ENCODE measurements around the gene LTB4R.
A peak's percentile ranks its signal among the peaks of the same experiment; 100 is the strongest.

The LTB4R gene

DNA sequence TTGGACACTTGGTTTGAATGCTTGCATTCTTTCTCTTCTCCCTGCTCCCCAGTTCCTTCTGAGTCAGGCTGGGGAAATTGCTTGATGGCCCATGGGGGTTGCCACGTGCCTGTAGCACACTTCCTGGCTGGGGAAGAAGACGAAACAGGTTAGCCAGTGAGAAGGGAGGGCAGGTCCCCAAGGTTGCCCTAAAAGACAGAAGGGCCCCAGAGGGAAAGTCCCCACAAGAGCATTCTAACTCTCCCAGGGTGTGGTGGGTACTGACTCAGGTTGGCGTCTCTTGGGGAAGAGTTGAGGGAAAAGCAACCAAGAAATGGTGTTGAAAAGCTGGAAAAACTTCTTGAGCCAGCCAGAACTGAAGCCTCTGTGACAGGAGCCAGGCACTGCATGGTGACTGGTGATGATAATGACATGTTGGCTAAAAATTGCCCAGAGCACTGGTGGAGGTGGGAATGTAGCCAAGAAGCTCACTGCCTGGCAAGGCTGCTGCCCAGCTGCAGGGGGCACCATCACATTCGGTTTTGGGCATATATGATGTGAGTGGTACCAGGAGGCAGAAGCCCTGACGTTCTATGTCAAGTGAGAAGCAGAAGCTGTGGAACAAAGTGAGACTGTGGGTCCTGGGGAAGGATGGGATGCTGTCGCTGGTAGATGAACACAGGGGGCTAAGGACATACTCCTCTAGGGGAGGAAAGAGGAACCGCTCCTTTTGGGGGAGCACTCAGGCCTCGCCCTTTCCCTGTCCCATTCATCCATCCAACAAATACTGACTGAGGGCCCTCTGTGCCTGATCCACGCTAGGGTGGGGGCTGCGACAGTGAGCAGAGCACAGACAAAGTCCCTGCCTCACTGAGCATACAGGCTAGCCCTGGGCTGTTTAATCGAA is 31.8 kb upstream of the LTB4R start:
- DNase-seq = peak; percentile 31

DNA sequence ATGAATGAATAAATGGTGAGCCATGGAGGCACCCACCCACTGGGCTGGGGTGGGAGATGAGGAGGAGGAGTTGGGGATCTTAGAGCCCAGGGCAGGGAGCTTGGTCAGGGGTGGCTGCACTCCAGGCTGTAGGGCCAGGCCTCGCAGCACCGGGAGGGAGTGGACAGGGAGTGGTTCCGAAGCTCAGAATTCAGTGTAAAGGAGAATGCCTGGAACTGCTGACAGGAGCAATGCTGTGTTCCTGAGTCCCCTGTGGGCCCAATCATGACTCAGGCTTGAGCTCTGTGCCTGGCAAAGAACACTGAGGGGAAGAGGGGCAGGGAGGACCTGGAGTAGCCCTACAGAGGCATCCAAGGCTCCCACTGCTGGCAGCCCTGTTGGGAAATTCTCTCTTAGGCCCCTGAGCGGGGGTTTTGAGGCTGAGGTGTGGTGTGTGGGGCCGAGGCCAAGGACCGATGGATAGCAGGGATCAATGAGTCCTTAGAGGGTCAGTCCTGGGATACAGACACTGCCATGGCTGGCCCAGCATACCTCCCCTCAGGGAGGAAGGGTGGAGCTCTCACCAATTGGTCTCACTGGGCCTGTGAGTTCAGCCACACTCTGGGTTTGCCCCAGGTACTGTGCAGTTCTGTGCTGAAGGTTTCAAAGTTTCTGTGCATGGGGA is 30.4 kb upstream of the LTB4R start:
- no peak for DNase-seq

DNA sequence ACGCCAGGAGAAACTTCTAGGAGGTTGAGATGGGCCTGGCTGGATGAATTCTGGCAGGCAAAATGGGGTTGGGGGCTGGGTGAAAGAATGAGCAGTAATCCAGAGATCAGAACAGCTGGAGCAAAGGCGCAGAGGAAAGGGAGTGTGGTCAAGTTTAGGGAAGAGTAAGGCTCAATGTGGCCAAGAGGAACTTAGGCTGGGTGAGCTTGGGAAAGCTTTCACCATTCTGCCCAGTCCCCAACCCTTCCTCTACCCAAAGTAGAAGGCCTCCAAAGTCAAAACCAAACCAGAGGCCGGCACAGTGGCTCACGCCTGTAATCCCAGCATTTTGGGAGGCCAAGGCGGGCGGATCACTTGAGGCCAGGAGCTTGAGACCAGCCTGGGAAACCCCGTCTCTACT is 29.7 kb upstream of the LTB4R start:
- DNase-seq = no peak

DNA sequence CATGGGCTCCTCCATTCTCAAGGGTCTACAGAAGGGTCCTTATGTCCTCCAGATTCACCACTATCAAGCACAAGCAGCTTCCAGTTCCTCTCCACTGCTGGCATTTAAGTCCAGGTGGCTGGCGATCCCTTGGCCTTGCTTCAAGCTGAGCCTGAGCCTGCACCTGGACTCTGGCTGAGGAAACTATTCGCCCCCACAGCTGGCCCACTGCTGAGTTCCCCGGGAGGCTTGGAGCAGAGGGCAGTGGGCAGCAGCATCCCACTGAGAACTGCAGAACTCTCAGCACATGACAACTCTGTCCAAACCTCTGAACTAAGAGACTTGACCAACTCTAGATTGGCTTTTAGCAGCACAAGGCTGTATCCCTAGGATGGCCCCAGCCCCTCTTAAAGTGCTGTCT is 28.6 kb upstream of the LTB4R start:
- DNase-seq = no peak

DNA sequence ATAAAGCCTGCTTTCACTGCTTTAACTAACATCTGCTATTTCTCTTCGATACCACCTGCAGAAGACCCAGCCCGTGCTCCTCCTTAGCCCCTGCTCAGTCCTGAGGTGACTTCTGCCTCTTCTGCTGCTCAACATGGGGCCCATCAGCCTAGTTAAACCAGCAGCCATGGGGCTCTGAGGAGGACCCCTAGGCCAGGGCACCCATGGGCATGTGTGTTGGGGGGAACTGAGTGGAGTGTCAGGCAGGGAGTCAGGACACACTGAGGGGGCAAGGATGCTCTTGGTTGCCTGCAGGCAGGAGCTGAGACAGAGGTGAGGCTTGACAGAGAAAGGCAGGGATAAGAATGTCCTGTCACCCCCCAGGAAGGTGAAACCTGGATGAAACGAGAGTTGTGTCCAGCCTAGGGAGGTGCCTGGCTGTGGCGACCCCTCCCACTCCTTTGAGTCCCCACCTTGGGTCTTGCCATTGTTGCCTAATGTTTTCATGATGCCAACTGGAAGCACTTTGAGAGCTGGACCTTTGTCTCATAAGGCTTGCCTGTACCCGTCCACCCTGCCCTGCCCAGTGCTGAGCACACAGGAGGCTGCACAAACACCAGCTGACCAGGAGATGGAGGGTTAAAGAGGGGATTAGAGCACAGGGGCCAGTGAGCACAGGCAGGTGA is 27.4 kb upstream of the LTB4R start:
- no peak for DNase-seq

DNA sequence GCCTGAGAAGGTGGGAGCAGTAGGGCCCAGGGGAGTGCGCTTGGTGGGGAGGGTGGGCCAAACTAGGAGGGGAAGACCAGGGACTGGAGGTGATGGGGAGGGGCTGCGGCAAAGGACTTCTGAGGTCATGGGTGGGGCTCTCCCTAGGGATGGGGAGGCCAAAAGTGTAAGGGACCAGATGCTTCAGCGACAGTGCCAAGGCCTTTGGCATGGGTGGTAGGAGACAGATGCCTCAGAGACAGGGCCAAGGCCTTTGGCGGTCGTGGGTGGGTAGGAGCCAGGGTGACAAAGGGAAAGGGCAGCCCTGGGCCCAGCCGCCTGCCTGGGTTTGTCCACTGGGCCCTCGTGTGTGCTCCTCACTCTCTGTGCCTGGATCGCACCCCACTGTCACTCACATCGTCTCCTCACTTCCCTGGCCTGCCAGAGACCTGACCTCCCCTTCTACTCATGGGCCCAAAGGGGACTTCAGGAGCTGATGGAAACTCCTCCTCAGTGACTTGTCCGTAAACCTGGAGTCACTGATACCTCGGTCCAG is 26.7 kb upstream of the LTB4R start:
- peak; percentile 11 for DNase-seq

DNA sequence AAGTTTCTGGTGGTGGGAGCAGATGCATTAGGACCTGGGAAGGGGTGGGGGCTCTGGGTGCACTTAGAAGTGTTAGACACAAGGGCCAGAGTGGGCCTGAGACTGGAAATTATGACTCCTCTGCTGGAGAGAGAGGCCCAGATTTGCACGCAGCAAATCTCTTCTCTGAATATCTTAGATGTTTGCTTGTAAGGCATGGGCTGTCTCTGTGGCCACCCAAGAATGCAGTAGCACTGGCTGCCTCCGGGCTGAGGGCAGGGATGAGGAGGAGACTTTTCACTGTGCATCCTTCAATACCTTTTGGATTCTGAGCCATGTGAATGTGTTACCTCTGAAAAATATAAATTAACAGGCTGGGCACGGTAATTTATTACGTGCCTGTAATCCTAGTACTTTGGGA is 26.0 kb upstream of the LTB4R start:
- DNase-seq = no peak

DNA sequence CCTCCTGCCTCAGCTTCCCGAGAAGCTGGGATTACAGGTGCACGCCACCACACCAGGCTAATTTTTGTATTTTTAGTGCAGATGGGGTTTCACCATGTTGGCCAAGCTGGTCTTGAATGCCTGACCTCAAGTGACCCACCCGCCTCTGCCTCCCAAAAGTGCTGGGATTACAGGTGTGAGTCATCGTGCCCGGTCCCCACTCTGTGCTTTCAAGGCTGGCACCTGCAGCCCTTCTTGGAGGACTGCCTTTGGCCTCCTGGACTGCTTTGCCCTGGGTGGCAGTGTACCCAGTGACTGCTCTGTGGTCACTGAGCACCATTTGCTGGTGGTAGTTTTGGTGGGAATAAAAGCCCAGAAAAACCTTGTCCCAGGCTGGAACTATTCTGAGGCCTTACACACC is 24.3 kb upstream of the LTB4R start:
- no peak for DNase-seq

DNA sequence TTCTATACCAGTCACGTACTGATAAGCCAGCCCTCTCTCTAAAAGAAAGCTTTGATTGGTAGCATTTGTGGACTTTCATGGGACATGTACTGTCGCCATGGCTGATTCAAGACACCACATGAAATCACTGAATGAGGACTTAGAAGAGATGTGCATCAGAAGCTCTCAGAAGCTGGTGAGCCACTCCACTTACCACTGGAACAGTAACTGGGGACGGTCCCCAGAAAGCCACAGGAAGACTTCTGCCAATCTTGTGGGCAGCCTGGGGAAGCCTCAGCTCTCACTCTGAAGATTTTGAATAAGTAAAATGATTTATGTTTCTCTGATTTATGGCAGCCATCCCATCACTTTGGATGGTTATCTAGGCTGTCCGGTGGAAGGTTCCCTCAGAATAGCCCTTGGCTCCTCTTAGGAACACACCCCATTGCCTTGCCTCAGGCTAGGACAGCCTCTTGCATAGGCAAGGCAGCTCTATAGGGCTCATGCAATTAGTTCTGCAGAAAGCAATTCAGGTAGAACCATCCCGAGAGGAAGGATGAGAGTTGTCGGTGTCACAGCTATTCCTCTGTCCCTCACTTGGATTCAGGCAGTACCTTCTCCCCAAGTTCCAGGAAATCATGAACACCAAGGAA is 21.5 kb upstream of the LTB4R start:
- DNase-seq = no peak

DNA sequence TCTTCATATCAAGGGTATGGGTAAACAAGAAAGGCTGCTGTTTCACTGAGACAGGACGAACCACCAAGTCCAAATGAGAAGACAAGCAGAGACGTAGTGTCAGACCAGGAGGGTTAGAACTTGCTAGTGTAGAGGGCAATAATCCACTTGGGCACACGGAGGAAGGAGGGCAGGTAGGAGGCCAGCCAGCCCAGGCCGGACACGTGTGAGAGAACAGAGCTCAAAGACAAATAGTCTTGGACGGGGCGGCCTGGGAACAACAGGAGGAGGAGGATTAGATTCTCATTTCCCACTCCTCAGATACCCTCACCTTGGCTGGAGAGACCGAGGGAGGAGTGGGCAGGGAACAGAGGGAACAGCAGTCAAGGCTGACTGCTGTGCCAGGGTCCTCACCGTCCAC is 20.6 kb upstream of the LTB4R start:
- no peak for DNase-seq

DNA sequence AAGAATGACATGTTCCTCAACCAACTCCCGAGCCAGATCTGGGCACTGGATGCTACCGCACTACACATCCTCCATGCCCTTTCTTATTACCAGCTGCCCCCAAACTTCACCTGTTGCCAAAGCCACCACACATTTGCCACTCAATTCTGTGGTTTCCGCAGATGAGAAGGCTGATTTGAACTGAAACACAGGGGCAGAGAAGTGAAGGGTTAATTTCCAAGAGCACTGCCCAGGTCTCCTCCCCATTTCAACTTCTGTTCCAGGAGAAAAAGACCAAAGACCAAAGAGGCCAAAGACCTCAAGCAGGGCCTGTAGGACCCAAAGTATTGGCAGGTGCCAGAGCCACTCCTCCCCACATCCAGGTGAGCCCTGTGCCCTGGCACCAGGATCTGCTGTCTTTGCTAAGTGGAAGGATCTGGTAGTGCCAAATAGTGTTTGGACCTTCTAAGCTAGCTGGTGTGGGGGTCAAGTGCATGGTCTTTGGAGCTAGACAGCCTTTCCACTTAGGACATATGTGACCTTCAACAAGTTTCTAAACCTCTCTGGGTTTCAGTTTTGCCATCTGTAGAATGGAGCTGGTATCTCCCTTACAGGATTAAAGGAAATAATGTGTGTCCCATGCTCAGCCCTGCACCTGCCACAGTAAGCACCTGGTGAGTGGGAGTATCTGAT is 19.7 kb upstream of the LTB4R start:
- DNase-seq = no peak

DNA sequence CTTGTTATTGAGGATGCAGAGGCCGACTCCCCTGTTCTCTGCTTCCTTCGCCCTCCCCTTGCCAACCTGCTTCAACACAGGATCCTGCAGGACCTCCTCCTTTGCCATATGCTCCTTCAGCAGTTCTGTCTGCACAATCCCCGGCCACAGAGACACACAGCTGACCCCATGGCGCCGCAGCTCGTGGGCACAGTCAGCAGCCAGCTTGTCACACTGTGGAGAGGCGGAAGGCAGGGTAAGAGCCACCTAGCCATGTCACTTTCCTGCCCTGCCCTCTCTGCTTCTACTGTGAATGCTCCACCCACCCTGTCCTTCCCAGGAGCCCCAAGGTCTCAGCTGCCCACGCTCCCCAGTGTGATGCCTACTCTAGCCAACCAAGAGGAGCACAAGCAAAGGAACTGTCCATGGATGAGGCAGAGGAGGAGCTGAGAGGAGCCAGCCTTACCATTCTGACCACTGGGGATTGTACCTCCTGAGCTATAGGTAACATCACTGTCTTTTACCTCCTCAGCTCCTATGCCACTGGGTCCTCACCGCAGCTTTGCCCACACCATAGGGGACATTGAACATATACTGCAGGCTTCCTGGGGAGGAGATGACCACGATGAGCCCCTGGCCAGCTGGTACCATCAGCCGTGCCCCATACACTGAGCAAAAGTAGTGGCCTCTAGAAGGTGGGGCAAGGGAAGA is 19.0 kb upstream of the LTB4R start:
- no peak for DNase-seq

DNA sequence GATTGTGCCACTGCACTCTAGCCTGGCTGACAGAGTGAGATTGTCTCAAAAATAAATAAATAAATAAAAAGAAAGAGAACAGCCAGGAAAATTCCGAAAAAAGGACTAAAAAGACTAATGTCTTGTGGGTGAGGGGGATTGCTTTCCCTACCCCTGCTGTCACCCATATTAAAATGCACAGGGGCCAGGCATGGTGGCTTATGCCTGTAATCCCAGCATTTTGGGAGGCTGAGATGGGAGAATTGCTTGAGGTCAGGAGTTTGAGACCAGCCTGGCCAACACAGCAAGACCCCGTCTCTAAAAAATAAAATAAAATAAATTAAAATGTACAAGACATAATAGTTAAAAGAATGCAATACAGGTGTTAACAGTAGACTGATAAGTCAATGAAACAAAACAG is 17.8 kb upstream of the LTB4R start:
- DNase-seq = no peak

DNA sequence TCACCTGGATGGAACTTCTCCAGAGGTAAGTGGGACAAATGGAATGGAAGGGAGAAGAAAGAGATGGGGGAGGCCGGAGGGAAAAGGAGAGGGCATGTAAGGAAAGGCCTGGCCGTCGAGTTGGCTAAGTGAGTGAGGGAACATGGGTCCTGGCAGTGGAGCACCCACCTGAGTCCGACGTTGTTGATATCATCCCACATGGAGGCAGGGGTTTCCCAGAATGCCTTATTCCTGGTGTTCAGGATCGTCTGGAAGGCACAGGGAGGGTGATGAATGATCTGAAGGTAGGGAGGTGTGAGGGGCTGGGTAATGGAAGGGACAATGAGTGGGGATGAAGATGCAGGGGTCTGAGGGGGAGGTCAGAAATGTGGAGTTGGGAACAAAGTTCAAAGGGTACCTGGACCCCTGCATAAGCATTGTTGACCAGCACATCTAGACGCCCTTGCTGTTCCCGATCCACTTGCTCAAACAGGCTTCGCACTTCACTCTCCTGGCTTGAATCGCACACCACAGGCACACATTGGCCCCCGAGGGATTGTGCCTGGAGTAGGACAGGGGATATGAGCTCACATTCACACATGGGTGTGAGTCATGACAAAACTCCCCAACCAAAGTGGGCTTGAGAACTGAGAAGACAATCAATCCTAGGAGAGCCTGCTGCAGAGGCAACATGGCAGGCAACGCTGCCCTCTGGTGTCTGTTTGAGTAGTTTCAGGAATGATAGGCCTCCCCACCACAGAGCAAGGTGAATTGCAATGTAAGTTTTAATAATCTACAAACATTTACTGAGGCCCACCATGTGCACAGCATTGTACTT is 14.8 kb upstream of the LTB4R start:
- DNase-seq = peak; percentile 75

DNA sequence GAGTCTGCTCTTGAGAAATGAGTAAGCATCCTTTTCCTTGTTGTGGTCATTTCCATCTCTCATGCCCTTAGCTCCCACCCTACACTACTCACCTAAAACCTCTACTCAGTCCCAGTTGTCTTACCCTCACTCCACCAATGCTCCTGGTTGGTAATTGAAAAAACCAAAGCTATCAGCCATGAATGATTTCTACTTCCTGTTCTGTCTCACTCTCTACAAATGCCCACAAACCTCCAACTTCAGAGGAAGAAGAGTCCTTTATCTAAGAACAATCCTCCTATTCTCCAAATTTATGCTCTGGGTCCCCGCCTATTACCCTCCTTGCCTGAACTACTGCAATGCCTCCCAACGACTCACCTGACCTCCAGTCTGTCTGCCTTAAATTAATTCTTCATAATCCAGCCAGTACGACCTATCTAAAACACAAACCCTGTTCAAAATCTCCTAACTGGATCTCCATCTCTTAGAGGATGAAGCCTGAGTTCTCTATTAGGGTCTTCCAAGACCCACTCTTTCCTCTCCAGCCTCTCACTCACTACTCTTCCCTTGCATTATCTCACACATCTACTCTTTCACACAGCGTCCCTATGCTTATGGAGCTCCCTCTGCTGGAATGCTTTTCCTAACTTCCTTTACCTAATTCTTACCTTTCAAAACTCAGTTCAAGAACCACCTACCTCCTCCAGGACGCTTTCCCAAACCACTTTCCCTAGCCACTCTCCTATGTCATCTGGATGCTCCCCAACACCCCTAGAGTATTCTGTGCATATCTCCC is 13.9 kb upstream of the LTB4R start:
- no peak for DNase-seq

DNA sequence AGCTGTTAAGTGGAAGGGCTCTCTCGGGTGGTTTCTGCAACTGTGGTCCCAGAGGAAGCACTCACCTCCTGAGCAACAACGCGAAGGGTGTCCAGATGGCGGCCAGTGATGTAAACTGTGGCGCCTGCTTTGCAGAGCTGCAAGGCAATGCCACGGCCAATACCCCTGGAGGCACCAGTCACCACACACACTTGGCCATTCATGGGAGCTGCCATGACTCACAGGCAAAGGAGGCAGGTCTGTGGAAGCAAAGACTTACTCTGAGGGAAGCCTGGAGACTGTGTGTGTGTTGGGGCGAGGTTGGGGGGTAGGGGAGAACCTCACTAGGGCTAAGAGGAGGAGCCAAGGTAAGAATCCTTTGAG is 12.4 kb upstream of the LTB4R start:
- DNase-seq = no peak

DNA sequence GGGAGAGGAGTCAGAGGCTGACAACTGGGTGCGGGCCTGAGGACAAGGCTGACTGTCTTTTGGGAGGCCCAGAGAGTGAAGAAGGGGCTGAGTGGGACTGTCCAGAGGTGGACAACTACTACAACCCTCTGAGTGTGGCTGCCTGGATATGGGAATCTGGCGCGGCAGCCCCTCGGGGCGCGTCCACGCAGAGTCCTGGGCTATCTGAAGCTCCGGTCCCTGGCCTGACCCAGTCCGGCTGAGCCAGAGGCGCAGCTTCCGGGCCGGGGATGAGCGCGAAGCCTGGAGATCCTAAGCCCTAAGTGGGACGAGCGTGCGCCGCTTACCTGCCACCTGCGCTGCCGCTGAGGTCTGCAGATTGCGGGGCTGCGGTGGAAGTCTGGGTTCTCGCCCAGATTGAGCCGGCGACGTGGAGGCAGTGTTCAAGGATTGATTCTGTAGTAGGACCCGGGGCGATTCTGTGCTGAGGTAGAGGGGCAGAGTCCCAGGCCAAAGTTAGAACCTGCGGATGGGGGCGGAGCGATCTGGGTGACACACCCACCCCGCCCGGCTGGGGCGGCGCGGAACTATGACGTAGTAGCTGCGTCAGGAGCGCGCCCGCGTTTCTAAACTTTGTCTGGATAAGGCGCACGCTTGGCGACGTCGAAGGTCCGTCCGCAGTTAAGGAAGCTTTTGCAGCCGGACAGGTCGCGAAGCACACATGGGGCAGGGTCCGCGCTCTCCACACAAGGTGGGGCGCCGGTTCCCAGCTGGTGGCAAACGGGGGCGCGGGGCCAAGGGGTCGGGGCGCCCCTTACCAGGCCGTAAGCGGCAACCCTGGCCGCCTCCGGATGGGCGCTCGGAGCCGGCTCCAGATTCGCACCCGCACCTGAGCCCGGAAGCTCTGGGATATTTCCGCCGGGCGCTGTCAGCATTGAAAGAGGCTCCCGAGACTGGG is 11.8 kb upstream of the LTB4R start, which contains the start of the genes DHRS1 and NOP9:
TSS of gene DHRS1 (minus strand) at position 526 of the 937 bp plus-strand sequence. CDS start 674 bp downstream, outside the sequence.
TSS of gene NOP9 (plus strand) at position 596 of the 937 bp plus-strand sequence. CDS start at position 701, 105 bp downstream.
- peak; percentile 70 for DNase-seq

DNA sequence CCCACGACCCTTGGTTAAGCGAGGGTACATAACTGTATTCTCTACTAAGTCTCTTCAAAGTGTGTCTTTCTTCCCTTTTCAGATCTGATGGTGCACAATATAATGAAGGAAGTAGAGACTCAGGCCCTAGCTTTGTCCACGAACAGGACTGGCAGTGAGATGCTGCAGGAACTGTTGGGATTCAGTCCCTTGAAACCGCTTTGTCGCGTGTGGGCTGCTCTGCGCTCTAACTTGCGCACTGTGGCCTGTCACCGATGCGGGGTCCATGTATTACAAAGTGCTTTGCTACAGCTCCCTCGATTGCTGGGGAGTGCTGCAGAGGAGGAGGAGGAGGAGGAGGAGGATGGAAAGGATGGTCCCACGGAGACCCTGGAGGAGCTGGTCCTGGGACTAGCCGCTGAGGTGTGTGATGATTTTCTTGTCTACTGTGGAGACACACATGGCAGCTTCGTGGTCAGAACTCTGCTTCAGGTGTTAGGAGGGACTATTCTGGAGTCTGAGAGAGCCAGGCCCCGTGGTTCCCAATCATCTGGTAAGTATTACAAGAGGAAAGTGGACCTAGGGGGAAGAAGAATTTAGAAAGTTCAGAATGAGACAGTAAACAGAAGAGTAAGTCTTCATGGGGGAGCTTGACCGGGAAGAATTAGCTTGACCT is 10.8 kb upstream of the LTB4R start:
- no peak for DNase-seq
